GM12891 (cell line): ENCODE results near the gene SCFD2.
"Not testable (repeated sequence)": the region's sequence is repeated elsewhere in the genome, so short reads cannot be mapped to it uniquely, and the experiment has no call there.

ENCODE experiments used
- POLR2A ChIP-seq: IDR thresholded peaks from 2 replicates; pipeline ENCODE4 v1.6.1; 2011; ENCODE audit warnings: low read depth, low read length, control low read depth
- POLR2AphosphoS5 ChIP-seq: IDR thresholded peaks from 2 replicates; pipeline ENCODE4 v1.6.1; 2011; ENCODE audit warnings: low read depth, low read length, control low read depth
- SPI1 ChIP-seq: IDR thresholded peaks from 2 replicates; pipeline ENCODE4 v1.6.1; 2011; ENCODE audit warnings: low read depth, low read length, control low read depth
- TAF1 ChIP-seq: IDR thresholded peaks from 2 replicates; pipeline ENCODE4 v1.6.1; 2011; ENCODE audit warnings: low read depth, low read length, control low read depth

GRCh38 chr4:53236624-53237023 is 129.2 kb downstream of the SCFD2 start:
- TF ChIP-seq SPI1, TAF1, POLR2AphosphoS5, POLR2A: not testable (repeated sequence)
